Measurements from ENCODE around the gene SBF2.

SBF2 gene

GRCh38 chr11:10301656-10302358, 7.8 kb upstream of the SBF2 start:
- no peaks in the 10 kb centered on the region for H4K20me1 ChIP-seq (ENCODE audit: control insufficient read depth, insufficient read depth, low read depth, low read length)
- H3K9me2 ChIP-seq (replicated peaks; ENCODE audit: control insufficient read depth, low read length), result no peaks in the 10 kb centered on the region
- TF ChIP-seq, protein P1, sequence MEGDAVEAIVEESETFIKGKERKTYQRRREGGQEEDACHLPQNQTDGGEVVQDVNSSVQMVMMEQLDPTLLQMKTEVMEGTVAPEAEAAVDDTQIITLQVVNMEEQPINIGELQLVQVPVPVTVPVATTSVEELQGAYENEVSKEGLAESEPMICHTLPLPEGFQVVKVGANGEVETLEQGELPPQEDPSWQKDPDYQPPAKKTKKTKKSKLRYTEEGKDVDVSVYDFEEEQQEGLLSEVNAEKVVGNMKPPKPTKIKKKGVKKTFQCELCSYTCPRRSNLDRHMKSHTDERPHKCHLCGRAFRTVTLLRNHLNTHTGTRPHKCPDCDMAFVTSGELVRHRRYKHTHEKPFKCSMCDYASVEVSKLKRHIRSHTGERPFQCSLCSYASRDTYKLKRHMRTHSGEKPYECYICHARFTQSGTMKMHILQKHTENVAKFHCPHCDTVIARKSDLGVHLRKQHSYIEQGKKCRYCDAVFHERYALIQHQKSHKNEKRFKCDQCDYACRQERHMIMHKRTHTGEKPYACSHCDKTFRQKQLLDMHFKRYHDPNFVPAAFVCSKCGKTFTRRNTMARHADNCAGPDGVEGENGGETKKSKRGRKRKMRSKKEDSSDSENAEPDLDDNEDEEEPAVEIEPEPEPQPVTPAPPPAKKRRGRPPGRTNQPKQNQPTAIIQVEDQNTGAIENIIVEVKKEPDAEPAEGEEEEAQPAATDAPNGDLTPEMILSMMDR (IDR thresholded peaks at IDR 0.05; ENCODE audit: low read depth, low read length, poor library complexity, severe bottlenecking), result no peak
- TF ChIP-seq EZH2phosphoT487 (IDR thresholded peaks at IDR 0.05; ENCODE audit: borderline replicate concordance, low read length), result no peak
- no peak overlapping the region for H3K4me3 ChIP-seq (ENCODE audit: low read length)
- no peak overlapping the region for H3K27ac ChIP-seq (ENCODE audit: low read depth, low read length)
- H3K27me3 ChIP-seq (ENCODE audit: control insufficient read depth, low read length), result peaks cover 70% of the 10 kb centered on the region
- H3F3A ChIP-seq (ENCODE audit: control insufficient read depth, insufficient read depth), result peaks cover 3% of the 10 kb centered on the region; the same call in 1 of the 2 replicates
- H3K4me1 ChIP-seq (ENCODE audit: control insufficient read depth, low read length), result peaks cover 43% of the 10 kb centered on the region
- no peaks in the 10 kb centered on the region for H3K36me3 ChIP-seq (ENCODE audit: control insufficient read depth, low read length)
- no peaks in the 10 kb centered on the region for H3K9me3 ChIP-seq (ENCODE audit: control insufficient read depth, insufficient read depth, low read length)
- H3K4me2 ChIP-seq (ENCODE audit: low read length), result no peak overlapping the region
- H3K79me2 ChIP-seq (ENCODE audit: control insufficient read depth, low read length), result no peaks in the 10 kb centered on the region

DNA sequence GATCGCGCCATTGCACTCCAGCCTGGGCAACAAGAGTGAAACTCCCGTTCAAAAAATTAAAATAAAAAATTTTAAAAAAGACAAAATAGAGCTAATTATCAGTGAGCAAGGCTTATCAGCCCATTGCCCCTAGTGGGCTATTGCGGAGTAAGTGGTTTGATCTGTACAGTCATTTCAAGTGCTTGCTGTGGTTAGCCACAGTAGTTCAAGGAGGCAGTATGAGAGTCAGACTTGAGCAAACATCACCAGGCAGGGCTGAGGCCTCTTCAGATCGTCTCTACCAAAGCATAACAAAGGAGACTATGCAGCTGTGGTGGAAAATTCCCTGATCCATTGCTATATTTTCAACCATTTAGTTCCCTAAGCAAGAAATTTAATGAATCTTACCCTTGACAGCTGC, 4.3 kb upstream of the SBF2 start:
- H3K36me3 ChIP-seq (ENCODE audit: control insufficient read depth, low read length), result no peaks in the 10 kb centered on the region
- no peaks in the 10 kb centered on the region for H3K9me2 ChIP-seq (replicated peaks; ENCODE audit: control insufficient read depth, low read length)
- peaks cover 3% of the 10 kb centered on the region; the same call in 1 of the 2 replicates for H3F3A ChIP-seq (ENCODE audit: control insufficient read depth, insufficient read depth)
- H3K9me3 ChIP-seq (ENCODE audit: control insufficient read depth, insufficient read depth, low read length), result no peaks in the 10 kb centered on the region
- H3K4me2 ChIP-seq (ENCODE audit: low read length), result no peak overlapping the region
- peaks cover 23% of the 10 kb centered on the region for H3K4me1 ChIP-seq (ENCODE audit: control insufficient read depth, low read length)
- H3K27ac ChIP-seq (ENCODE audit: low read depth, low read length), result no peak overlapping the region
- H3K27me3 ChIP-seq (ENCODE audit: control insufficient read depth, low read length), result peaks cover 61% of the 10 kb centered on the region
- TF ChIP-seq, protein P1 (IDR thresholded peaks at IDR 0.05; ENCODE audit: low read depth, low read length, poor library complexity, severe bottlenecking), result no peak
- TF ChIP-seq EZH2phosphoT487 (IDR thresholded peaks at IDR 0.05; ENCODE audit: borderline replicate concordance, low read length), result no peak
- H3K79me2 ChIP-seq (ENCODE audit: control insufficient read depth, low read length), result peaks cover 1% of the 10 kb centered on the region; the same call in 1 of the 2 replicates
- no peak overlapping the region for H3K4me3 ChIP-seq (ENCODE audit: low read length)
- H4K20me1 ChIP-seq (ENCODE audit: control insufficient read depth, insufficient read depth, low read depth, low read length), result no peaks in the 10 kb centered on the region

DNA sequence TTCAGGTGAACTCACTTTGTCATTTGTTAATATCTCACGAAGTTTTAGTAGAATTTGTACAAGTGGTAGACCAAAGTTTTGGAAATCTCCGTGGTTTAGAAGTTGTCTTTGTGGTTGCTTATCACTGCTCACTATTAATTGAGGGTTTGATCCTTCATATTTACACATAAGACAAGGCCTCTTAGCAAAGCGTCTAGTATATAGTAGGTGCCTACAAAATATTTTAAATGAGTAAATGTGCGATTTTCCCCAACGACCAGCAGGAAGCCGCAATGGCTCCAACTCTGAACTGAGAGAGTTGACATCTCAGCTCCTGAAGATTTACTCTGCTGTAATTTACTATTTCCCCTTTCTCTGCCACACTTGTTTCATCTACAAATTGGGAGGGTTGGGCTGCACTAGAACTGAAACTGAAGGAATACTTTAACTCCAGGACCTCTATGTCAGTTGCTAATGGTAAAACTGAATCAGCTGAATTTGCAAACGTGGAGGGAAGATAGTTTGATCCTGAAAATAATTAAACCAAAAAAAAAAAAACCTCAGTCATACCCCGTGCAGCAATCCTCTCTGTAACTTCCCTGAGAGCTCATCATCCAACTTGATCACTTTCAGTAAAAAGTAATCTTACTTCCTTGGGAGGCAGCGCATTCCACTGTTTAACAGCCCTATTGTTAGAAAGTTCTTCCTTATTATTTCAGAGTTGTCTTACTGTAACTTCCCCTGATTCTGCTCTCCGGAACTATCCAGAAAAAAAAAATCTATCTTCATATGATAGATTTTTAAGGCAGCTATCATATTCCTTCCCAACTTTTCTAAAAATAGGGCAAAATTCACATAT, 1.3 kb upstream of the SBF2 start:
- Histone ChIP-seq H3K9me3 (ENCODE audit: control insufficient read depth, insufficient read depth, low read length) (no peaks in the 10 kb centered on the region), H3K36me3 (ENCODE audit: control insufficient read depth, low read length) (no peaks in the 10 kb centered on the region), H4K20me1 (ENCODE audit: control insufficient read depth, insufficient read depth, low read depth, low read length) (no peaks in the 10 kb centered on the region), H3K27me3 (ENCODE audit: control insufficient read depth, low read length) (peaks cover 37% of the 10 kb centered on the region), H3K27ac (ENCODE audit: low read depth, low read length) (no peak overlapping the region), H3K4me2 (ENCODE audit: low read length) (peak overlapping the region; percentile 100), H3K9me2 (replicated peaks; ENCODE audit: control insufficient read depth, low read length) (no peaks in the 10 kb centered on the region), H3K4me1 (ENCODE audit: control insufficient read depth, low read length) (peaks cover 29% of the 10 kb centered on the region), H3K4me3 (ENCODE audit: low read length) (peak overlapping the region; percentile 97), H3K79me2 (ENCODE audit: control insufficient read depth, low read length) (peaks cover 5% of the 10 kb centered on the region; the same call in 1 of the 2 replicates), H3F3A (ENCODE audit: control insufficient read depth, insufficient read depth) (peaks cover 6% of the 10 kb centered on the region; the same call in 1 of the 2 replicates)
- TF ChIP-seq, protein P1 (IDR thresholded peaks at IDR 0.05; ENCODE audit: low read depth, low read length, poor library complexity, severe bottlenecking), result no peak
- TF ChIP-seq EZH2phosphoT487 (IDR thresholded peaks at IDR 0.05; ENCODE audit: borderline replicate concordance, low read length), result no peak
